Measurements from ENCODE around the gene NOTCH1. TPM values are rescaled to one million over a fixed set of nuclear protein-coding genes. Genes with fewer than 3 reads are reported as not detected.

NOTCH1 gene
- total and polyA plus RNA-seq, 2 of the 8 experiments (the other 6 are each of a cell fraction or from before 2014, with no cell fraction given): 6.9 to 55.6 TPM

GRCh38 chr9:136543280-136543679 is 2.6 kb downstream of the NOTCH1 start:
- Histone ChIP-seq H3K18ac (ENCODE audit: extremely low read depth, low read length) (no peak overlapping the region), H3K14ac (ENCODE audit: insufficient read length) (no peak overlapping the region), H3K79me2 (ENCODE audit: control insufficient read depth in 1 of 2, insufficient read depth in 2 of 2, low read length in 2 of 2) (peaks cover 9 to 64% of the 10 kb centered on the region in 2 experiments; a peak in 3 of 4 replicates), H2BK12ac (ENCODE audit: low read depth, low read length) (no peak overlapping the region), H3K23me2 (ENCODE audit: low read depth, low read length) (peaks cover 7% of the 10 kb centered on the region; the same call in 1 of the 2 replicates), H3K27ac (ENCODE audit: low read depth, low read length) (no peak overlapping the region), H3K36me3 (ENCODE audit: control insufficient read depth in 2 of 4, insufficient read depth in 4 of 4, low read length in 3 of 4) (peaks cover 0 to 6% (median 2%) of the 10 kb centered on the region in 4 experiments; a peak in 3 of 8 replicates), H2AK5ac (ENCODE audit: low read depth, low read length) (no peak overlapping the region), H3K4me3 (ENCODE audit: extremely low read depth in 1 of 4, insufficient read depth in 2 of 4, low read depth in 3 of 4, low read length in 4 of 4) (no peak overlapping the region), H3K4me1 (replicated peaks in 1 of 4; ENCODE audit: control insufficient read depth in 3 of 4, insufficient read depth in 4 of 4, low read length in 3 of 4) (peaks cover 0 to 30% (median 18%) of the 10 kb centered on the region in 4 experiments; a peak in 6 of 7 replicates), H4K20me1 (replicated peaks in 1 of 2; ENCODE audit: control insufficient read depth in 1 of 2, insufficient read depth in 2 of 2, low read length in 2 of 2) (peaks cover 30 to 44% of the 10 kb centered on the region in 2 experiments), H2BK20ac (ENCODE audit: low read length) (no peak overlapping the region), H3K4ac (replicated peaks; ENCODE audit: insufficient read length, low read depth, low read length) (no peak overlapping the region), H3K56ac (replicated peaks; ENCODE audit: insufficient read length, low read depth, low read length) (no peak overlapping the region), H2AFZ (ENCODE audit: low read length) (no peak overlapping the region), H2BK5ac (ENCODE audit: low read depth, low read length) (no peak overlapping the region), H3K23ac (ENCODE audit: insufficient read length) (no peak overlapping the region), H3K9me3 (ENCODE audit: insufficient read depth in 2 of 2, low read depth in 1 of 2, low read length in 1 of 2) (no peaks in the 10 kb centered on the region), H3K27me3 (replicated peaks in 1 of 4; ENCODE audit: control insufficient read depth in 3 of 4, extremely low read depth in 1 of 4, insufficient read depth in 3 of 4, low read length in 3 of 4) (no peaks in the 10 kb centered on the region), H3K9ac (replicated peaks in 1 of 4; ENCODE audit: extremely low read depth in 1 of 4, low read depth in 3 of 4, low read length in 3 of 4) (no peak overlapping the region), H2BK15ac (ENCODE audit: low read length) (no peak overlapping the region), H4K91ac (replicated peaks; ENCODE audit: insufficient read length, low read length) (no peak overlapping the region), H4K8ac (ENCODE audit: extremely low read depth, insufficient read depth, low read length) (no peak overlapping the region; the same call in 1 of the 2 replicates), H2BK120ac (replicated peaks; ENCODE audit: low read depth, low read length) (no peak overlapping the region), H3K4me2 (ENCODE audit: insufficient read depth in 1 of 2, low read depth in 2 of 2, low read length in 2 of 2) (no peak overlapping the region; a peak in 1 of 4 replicates), H3K79me1 (ENCODE audit: low read depth, low read length) (peaks cover 28% of the 10 kb centered on the region), H4K5ac (ENCODE audit: insufficient read length, low read depth, low read length) (no peak overlapping the region)
- no peak for TF ChIP-seq SRF (IDR thresholded peaks at IDR 0.05; ENCODE audit: low read depth, low read length)
- TF ChIP-seq TCF12 (IDR thresholded peaks at IDR 0.05; ENCODE audit: low read depth, low read length): no peak
- no peak for TF ChIP-seq ATF3 (IDR thresholded peaks at IDR 0.05; ENCODE audit: insufficient read depth, low read depth, low read length)
- TF ChIP-seq CTBP2 (IDR thresholded peaks at IDR 0.05; ENCODE audit: borderline replicate concordance, insufficient read depth, insufficient read length, low read length): no peak
- FAIRE-seq (no peak), DNase-seq (ENCODE audit: low read depth in 1 of 2, low spot score in 2 of 2) (no peak)
- 88% methylated on average over 10 of the region's 10 CpGs; no CpG with 5 or more reads in 1 of the 2 experiments for WGBS, 2 experiments (ENCODE audit: extremely low coverage in 1 of 2, insufficient coverage in 1 of 2, insufficient read length in 1 of 2, insufficient replicate concordance in 2 of 2, low coverage in 1 of 2, low lambda C conversion rate in 2 of 2, missing lambda C conversion rate in 1 of 2)
- CTCF ChIA-PET (ENCODE audit: partially characterized antibody): interaction anchor here (0.7 to 6.2 kb wide), 4 partner anchors 10 to 99 kb away, joined by 3 to 72 read pairs (median 4); no protein-coding TSS in a partner anchor
- POLR2A ChIA-PET (ENCODE audit: partially characterized antibody): interaction anchor here (0.7 kb wide), 1 partner anchor 22 kb away, joined by 3 read pairs; no protein-coding TSS in a partner anchor
